Thyroid gland (tissue), 4 donors: ENCODE data around the gene CLDN1. TPM values are rescaled to one million over a fixed set of nuclear protein-coding genes. Genes with fewer than 3 reads are reported as not detected.

Experiments
- DNase-seq, 2 donors: peaks; one replicate each; pipeline ENCODE4 v3.0.0-alpha.2; 2019
- H3K27ac ChIP-seq, 3 donors: fragments of 200-600 bp; sonication (generic); 1 replicate in 2 of 3; 2 replicates in 1 of 3; pipeline ENCODE4 v1.5.1; 2016 to 2019; ENCODE audit warnings: mild to moderate bottlenecking in 1 of 3, moderate library complexity in 1 of 3
- H3K27me3 ChIP-seq: fragments of 200-600 bp; sonication (generic); one replicate; pipeline ENCODE4 v1.5.1; 2019
- H3K36me3 ChIP-seq, 2 donors: fragments of 200-600 bp; sonication (generic); one replicate each; pipeline ENCODE4 v1.5.1; 2016 to 2019
- H3K4me1 ChIP-seq, 2 donors: fragments of 200-600 bp; sonication (generic); one replicate each; pipeline ENCODE4 v1.5.1; 2017 to 2019
- H3K4me3 ChIP-seq, 3 donors: fragments of 200-600 bp; sonication (generic); replicated peaks in 1 of 3; 1 replicate in 2 of 3; 2 replicates in 1 of 3; pipeline ENCODE4 v1.5.1; 2016; ENCODE audit warnings: mild to moderate bottlenecking in 1 of 3
- H3K9me3 ChIP-seq: fragments of 200-600 bp; sonication (generic); one replicate; pipeline ENCODE4 v1.5.1; 2017
- POLR2A ChIP-seq, 2 donors: fragments of 450-650 bp; IDR thresholded peaks; one replicate each; pipeline ENCODE4 v1.6.1; 2017; ENCODE audit warnings: antibody characterized with exemption in 2 of 2, mild to moderate bottlenecking in 2 of 2, moderate library complexity in 1 of 2
- WGBS, 2 donors: methylation state at CpG; one replicate each; pipeline ENCODE4 v1.1.5; 2017; 5-methylcytosine and 5-hydroxymethylcytosine counted together
- intact Hi-C: fragments of 100-400 bp; cut with DNase I; formaldehyde crosslinking; loops from one replicate; pipeline ENCODE4 v1.15.1; 2023
- total RNA-seq, 4 donors: library from RNA; depleted of rRNA; stranded (reverse); fragments of >200 nt; gene quantifications; one replicate each; pipeline ENCODE4 v1.2.3, GENCODE V29; 2016
- TF ChIP-seq, protein P1 (sequence below), 6 experiments: fragments of 200-600 bp in 3 of 6; fragments of 450-650 bp in 3 of 6; sonication (generic) in 3 of 6; IDR thresholded peaks; one replicate each; pipeline ENCODE4 v1.5.1; 2016 to 2019; ENCODE audit warnings: antibody characterized with exemption in 6 of 6, mild to moderate bottlenecking in 2 of 6, inconsistent platforms in 1 of 6, moderate library complexity in 1 of 6

Gene CLDN1
- total RNA-seq, 4 donors from 2014 or later, result 5.1 to 29.2 (median 8.5) TPM

DNA sequence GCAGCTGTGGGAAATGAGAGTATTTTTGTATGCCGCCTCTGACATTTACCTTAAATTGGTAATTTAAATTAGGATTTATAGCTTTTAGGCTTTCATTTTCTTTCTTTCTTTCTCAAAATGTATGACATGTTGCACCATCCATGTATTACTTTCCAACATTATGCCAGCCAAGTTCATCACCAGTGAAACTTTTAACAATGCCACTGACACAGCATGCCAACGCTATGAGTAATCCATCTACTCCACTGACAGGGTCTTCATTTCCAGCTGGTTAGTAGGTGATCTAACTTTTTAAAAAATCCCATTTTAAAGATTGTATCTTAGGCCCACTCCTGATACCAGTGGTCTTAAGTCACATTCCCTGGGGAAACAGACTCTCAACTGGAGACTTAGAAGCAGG, 43.9 kb upstream of the CLDN1 start:
- H3K9me3 ChIP-seq, result no peaks in the 10 kb centered on the region
- no peaks in the 10 kb centered on the region for H3K27me3 ChIP-seq
- no peaks in the 10 kb centered on the region for H3K4me1 ChIP-seq
- WGBS, 2 donors, result 47 to 50% methylated on average over 2 of the region's 2 CpGs
- DNase-seq, result no peak
- H3K27ac ChIP-seq, result no peak overlapping the region
- intact Hi-C loops, result no loop called here
- TF ChIP-seq, protein P1, sequence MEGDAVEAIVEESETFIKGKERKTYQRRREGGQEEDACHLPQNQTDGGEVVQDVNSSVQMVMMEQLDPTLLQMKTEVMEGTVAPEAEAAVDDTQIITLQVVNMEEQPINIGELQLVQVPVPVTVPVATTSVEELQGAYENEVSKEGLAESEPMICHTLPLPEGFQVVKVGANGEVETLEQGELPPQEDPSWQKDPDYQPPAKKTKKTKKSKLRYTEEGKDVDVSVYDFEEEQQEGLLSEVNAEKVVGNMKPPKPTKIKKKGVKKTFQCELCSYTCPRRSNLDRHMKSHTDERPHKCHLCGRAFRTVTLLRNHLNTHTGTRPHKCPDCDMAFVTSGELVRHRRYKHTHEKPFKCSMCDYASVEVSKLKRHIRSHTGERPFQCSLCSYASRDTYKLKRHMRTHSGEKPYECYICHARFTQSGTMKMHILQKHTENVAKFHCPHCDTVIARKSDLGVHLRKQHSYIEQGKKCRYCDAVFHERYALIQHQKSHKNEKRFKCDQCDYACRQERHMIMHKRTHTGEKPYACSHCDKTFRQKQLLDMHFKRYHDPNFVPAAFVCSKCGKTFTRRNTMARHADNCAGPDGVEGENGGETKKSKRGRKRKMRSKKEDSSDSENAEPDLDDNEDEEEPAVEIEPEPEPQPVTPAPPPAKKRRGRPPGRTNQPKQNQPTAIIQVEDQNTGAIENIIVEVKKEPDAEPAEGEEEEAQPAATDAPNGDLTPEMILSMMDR (IDR thresholded peaks at IDR 0.05), result no peak
- TF ChIP-seq POLR2A (IDR thresholded peaks at IDR 0.05), result no peak
- H3K4me3 ChIP-seq, result no peak overlapping the region
- no peaks in the 10 kb centered on the region for H3K36me3 ChIP-seq

DNA sequence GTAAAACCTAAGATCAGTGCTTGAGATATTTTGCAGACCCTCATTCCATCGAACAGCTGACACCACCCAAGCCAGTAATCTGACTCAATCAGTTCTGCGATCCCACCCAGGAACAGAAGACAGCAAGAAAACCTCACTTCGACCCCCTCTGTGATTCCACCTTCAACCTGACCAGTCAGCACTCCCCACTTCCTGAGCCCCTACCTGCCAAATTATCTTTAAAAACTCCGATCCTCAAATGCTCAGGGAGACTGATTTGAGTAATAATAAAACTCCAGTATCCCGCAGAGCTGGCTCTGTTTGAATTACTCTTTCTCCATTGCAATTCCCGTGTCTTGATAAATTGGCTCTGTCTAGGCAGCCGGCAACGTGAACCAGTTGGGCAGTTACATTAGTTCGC, 40.0 kb upstream of the CLDN1 start:
- Histone ChIP-seq H3K4me3 (no peak overlapping the region), H3K4me1 (no peaks in the 10 kb centered on the region), H3K36me3 (no peaks in the 10 kb centered on the region), H3K9me3 (no peaks in the 10 kb centered on the region), H3K27ac (no peak overlapping the region), H3K27me3 (no peaks in the 10 kb centered on the region)
- no peak for DNase-seq
- 79% methylated on average over 9 of the region's 9 CpGs for WGBS, 2 donors
- TF ChIP-seq, protein P1 (IDR thresholded peaks at IDR 0.05), result no peak
- no peak for TF ChIP-seq POLR2A (IDR thresholded peaks at IDR 0.05)
- intact Hi-C loops, result no loop called here

DNA sequence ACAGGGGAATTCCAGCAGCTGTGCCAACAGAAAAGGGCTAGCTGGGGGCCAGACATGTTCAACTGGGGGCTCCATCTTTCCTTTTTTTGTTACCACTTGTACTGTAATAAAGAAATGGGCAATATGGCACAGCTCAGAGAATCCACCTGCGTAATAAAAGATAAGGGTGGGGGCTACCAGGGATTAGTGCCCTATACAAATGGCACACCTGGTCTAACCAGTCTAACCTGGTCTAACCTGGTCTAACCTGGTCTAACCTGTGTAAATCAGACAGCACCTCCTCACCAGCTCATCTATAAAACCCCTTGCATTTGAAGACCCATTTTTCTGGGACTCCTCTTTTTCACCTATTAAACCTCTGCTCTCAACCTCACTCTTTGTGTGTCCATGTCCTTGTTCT, 39.5 kb upstream of the CLDN1 start:
- DNase-seq, result no peak
- Histone ChIP-seq H3K27me3 (no peaks in the 10 kb centered on the region), H3K36me3 (no peaks in the 10 kb centered on the region), H3K27ac (no peak overlapping the region), H3K9me3 (no peaks in the 10 kb centered on the region), H3K4me3 (no peak overlapping the region), H3K4me1 (no peaks in the 10 kb centered on the region)
- intact Hi-C loops, result no loop called here
- WGBS, 2 donors, result 91 to 100% methylated on average over 1 of the region's 1 CpG
- TF ChIP-seq, protein P1 (IDR thresholded peaks at IDR 0.05), result no peak
- TF ChIP-seq POLR2A (IDR thresholded peaks at IDR 0.05), result no peak

DNA sequence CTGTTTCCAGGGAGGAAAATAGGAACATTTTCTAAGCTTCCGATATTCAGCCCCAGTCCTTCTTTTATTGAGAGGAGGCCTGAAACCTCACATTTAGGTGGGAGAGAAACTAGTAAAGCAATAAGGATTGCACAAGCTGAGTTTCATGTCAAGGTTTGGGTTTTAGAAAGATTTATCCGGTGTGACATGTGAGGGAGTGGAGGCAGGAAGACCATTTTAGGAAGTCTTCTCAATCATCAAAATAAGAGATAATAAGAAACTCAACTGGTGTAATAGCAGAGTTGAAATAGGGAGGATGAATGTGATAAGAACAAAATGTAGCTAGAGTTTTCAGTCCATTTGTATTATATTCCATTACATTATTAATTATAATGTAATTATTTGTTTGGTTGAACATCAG, 38.0 kb upstream of the CLDN1 start:
- WGBS, 2 donors, result 90% methylated on average over 2 of the region's 2 CpGs
- Histone ChIP-seq H3K27me3 (no peaks in the 10 kb centered on the region), H3K9me3 (no peaks in the 10 kb centered on the region), H3K4me3 (no peak overlapping the region), H3K27ac (no peak overlapping the region), H3K36me3 (no peaks in the 10 kb centered on the region), H3K4me1 (peaks cover 0 to 7% of the 10 kb centered on the region in 2 donors)
- TF ChIP-seq, protein P1 (IDR thresholded peaks at IDR 0.05), result no peak
- no peak for TF ChIP-seq POLR2A (IDR thresholded peaks at IDR 0.05)
- no peak for DNase-seq
- intact Hi-C loops, result no loop called here

DNA sequence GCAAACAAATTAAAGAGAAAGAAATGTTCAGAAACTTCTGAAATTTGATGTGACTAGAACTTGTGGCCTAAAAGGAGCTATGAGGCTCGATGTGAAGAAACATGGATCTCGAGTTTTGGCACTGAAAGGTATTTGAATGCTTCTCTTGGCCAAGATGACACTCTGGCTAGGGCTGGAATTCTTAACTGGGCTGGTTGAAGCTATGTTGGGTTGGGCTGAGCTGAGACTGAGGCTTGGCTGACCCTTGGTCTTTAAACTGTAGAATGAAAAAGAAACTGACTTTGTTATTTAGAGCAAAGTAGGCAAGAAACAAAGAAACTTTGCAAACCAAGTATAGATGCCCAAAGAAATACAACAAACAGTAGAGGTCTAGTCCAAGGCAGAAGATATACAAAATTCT, 37.6 kb upstream of the CLDN1 start:
- DNase-seq, result no peak

More for the DNA sequence above, 37.6 kb upstream of the CLDN1 start:
- no peak overlapping the region for H3K27ac ChIP-seq
- peaks cover 0 to 11% of the 10 kb centered on the region in 2 donors for H3K4me1 ChIP-seq
- WGBS, 2 donors, result 65 to 84% methylated on average over 2 of the region's 2 CpGs
- H3K4me3 ChIP-seq, result no peak overlapping the region
- H3K9me3 ChIP-seq, result no peaks in the 10 kb centered on the region
- TF ChIP-seq, protein P1 (IDR thresholded peaks at IDR 0.05), result no peak
- no peak for TF ChIP-seq POLR2A (IDR thresholded peaks at IDR 0.05)
- no peaks in the 10 kb centered on the region for H3K27me3 ChIP-seq
- no peaks in the 10 kb centered on the region for H3K36me3 ChIP-seq
- intact Hi-C loops, result no loop called here
